ENCODE data around the gene PRPF8.

Gene PRPF8

GRCh38 chr17:1643999-1644492, 40.6 kb downstream of the PRPF8 start:
- DNase-seq: no peak

DNA sequence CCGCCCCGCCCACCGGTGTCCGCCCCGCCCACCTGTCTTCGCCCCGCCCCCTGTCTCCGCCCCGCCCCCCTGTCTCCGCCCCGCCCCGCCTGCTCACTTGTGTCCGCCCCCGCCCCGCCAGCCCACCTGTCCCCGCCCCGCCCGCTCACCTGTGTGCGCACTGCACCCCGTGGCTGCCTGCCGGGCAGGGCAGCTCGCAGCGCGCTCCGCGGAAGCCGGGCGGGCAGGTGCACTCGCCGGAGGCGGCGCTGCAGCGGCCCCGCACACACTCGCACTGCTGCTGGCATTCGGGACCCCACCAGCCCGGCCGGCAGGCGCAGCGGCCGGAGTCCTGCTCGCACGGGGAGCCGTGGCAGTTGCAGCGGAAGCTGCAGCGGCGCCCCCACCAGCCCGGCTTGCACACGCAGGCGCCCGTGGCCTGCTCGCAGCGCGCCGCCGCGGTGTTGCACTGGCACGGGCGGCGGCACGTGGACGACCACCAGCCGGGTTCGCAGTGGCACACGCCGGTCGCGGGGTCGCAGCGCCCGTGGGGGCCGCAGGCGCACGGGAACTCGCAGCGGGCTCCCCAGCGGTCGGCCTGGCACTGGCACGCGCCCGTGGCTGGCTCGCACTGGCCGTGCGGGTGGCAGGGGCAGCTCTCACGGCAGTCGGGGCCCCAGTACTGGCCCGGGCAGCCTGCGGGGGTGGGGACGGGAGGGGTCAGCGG, 41.2 kb downstream of the PRPF8 start:
- peak; percentile 40 for DNase-seq

GRCh38 chr17:1641065-1641403, 43.6 kb downstream of the PRPF8 start:
- DNase-seq: no peak

GRCh38 chr17:1640329-1641064, 44.2 kb downstream of the PRPF8 start:
- no peak for DNase-seq

DNA sequence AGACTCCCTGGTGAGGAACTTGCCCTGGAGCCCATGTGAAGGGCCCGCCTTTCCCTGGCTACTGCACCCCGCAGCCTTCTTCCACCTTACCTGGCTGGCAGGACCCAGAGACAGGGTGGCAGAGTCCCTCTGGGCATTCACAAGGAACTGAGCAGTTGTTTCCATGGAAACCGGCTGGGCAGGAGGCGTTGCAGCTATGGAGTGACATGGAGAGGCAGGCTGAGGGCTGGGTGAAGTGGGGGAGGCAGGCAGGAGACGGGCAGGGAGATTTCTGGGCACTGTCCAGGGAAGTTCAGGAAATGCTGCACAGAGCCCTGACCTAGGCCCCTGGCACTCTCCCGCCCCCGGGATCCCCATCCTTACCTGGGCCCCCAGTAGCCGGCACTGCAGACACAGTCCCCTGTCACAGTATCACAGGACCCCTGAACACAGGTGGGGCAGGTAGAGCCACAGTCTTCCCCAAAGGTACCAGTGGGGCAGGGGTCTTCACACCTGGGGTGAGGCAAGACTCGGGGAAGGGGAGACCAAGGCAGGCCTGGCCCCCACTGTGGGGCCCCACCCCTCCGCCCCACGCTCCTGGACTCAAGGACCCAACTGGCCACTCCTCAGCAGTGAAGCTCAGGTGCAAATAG, 45.0 kb downstream of the PRPF8 start:
- no peak for DNase-seq

DNA sequence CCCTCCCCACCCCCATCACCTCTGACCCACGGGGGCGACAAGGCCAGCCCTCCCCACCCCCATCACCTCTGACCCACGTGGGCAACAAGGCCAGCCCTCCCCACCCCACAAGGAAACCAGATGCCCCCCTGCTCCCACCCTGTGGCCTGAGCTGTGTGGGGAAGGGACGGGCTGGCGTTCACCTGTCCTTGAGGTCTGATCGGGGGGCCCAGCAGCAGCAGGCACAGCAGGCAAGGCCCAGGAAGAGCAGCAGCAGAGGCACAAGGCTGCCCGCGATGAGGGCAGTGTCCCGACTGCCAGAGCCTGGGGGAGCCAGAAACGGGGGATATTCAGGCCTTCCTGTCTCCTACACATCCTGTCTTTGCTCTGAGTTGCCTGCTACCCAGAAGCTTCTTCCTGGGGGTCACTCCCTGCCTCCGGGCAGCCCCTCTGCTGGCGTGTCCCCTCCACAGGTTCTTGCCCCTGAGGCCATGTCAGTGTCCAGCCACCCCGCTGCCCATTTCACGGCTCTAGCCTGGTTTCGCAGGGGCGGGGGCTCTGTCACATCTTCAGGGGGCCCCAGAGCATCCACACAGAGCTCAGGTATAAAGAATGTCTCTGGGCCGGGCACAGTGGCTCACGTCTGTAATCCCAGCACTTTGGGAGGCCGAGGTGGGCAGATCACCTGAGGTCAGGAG, 45.9 kb downstream of the PRPF8 start:
- DNase-seq: no peak

DNA sequence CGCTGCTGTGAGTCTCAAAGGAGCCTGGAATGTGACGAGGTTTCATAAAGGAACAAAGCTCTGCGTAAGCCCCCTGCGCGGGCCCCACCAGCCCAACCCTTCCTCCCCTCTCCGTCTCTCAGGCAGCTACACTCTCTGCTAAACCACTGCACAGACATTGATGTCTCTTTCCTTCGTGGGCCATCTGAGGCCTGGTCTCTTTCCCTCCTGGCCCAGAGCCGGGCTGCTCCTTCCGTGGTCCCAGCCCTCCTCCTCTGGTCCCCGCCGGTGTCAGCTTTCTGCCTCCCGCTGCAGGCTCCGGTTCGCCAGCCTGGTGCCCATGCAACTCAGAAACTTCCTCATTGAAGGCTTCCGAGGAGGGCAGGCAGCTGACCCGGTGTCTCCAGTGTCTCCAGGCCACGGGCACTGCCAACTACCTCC, 46.5 kb downstream of the PRPF8 start:
- DNase-seq: no peak

GRCh38 chr17:1636732-1637285, 47.9 kb downstream of the PRPF8 start:
- DNase-seq: no peak

DNA sequence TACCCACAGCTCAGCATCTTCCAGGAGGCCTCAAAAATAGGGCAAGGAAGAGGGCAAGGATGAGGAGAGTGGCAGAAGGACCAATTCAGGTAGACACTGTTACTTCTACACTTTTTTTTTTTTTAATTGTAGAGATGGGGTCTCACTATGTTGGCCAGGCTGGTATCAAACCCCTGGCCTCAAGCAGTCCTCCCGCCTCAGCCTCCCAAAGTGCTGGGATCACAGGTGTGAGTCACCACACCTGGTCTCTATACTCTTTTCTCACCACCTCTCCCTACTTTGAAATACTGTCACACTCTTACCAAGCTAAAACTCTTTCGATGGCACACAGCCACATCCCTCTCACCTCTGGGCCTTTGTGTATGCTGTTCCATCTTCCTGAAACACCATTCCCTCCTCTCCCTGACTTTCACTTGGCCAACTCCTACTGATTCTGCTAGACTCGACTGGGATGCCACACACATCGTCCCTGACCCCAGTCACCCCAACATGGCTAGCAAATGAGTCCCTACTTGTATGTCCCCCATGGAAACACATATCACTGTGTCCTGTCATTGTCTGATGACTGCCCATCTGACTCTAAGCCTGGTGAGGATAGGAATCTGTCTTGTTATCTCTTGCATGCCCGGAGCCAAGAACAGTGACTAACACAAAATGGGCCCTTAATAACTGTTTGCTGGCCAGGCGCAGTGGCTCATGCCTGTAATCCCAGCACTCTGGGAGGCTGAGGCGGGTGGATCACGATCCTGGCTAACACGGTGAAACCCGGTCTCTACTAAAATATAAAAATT, 48.8 kb downstream of the PRPF8 start:
- DNase-seq: no peak

DNA sequence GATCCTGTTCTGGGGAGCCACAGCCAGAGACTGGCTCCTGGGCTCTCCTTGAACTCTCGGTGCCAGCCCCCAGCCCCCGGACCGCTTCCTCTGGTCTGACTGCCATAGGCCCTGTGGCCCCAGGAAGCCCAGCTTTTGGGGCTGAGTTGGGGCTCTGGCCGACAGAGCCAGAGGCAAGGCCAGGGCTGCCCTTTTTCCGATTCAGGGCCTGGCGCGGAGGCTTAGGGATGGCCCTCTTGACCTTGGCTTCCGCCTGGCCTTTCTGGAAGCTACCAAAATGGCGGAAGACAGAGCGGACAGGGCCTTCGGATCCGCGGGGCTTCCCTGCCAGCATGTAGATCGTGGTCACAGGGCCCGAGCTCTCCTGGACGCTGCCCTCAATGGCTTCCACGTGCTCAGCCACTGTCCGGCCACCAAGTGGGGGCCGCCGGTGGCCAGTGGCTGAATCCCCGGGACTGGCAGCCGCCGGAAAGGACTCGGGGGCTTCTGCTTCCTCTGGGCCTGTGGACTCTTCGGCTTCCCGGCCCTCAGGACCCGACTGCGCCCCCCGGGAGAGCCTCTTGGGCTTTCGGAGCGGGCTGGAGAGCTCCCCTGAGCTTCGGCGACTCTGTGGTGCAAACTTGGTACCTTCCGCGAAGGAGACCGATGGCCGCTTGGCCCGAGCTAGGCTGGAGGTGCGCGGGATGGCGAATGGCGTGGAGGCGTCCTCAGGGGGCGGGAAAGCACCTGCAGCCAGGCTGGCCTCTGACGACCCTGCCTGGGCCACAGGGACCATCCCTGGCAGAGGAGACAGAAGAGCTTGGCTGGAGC, 49.6 kb downstream of the PRPF8 start:
- no peak for DNase-seq

DNA sequence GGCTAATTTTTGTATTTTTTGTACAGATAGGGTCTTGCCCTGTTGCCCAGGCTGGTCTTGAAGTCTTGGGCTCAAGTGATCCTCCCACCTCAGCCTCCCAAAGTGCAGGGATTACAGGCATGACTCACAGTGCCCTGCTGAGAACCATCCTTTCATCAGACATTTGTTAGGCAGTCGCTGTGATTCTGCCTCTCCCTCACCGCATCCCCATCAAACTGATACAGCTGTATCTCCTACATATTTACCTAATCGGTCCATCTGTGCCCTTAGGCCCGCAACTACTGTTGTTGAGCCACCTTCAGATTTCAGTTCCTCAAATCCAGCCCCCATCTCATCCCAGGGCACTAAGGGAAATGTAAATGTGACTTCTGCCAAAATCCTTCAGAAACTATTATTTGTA, 54.0 kb downstream of the PRPF8 start:
- no peak for DNase-seq

DNA sequence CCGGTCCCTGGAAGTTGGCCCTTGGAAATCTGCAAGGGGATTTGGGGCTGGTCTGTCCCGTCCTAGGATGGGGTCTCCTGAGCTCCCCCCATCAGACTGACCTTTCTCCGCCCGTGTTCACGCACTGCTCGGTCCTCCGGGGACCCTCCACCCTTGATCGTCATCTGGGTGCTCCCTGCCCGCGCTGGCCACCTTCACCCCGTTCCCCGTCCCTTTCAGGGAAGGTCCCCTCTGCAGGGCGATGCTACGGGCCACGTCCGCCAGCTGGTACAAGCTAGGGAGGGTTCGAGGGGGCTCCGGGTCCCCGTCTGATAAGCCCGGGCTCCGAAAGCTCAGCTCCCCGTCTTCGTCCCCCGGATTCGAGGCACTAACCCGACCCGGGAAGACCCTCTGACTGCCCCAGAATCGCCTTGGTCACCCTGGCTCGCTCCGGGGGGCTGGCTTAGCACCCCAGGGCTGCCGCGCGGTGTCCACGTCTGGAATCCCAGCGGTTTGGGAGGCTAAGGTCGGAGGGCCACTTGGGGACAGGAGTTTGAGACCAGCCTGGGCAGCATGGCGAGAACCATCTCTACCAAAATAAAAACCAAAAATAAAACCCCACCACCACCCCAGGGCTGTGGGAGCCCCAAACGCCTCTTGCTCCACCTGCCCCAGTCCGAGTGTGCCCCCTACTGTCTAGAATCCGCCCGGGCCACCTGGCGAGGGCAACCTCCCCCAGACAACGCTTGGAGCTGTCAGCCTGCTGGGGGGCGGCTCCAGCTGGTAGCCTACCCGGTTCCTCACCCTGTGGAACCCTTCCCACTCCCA, 55.0 kb downstream of the PRPF8 start:
- DNase-seq: peak; percentile 71

GRCh38 chr17:1628856-1629503, 55.7 kb downstream of the PRPF8 start:
- peak; percentile 92 for DNase-seq

DNA sequence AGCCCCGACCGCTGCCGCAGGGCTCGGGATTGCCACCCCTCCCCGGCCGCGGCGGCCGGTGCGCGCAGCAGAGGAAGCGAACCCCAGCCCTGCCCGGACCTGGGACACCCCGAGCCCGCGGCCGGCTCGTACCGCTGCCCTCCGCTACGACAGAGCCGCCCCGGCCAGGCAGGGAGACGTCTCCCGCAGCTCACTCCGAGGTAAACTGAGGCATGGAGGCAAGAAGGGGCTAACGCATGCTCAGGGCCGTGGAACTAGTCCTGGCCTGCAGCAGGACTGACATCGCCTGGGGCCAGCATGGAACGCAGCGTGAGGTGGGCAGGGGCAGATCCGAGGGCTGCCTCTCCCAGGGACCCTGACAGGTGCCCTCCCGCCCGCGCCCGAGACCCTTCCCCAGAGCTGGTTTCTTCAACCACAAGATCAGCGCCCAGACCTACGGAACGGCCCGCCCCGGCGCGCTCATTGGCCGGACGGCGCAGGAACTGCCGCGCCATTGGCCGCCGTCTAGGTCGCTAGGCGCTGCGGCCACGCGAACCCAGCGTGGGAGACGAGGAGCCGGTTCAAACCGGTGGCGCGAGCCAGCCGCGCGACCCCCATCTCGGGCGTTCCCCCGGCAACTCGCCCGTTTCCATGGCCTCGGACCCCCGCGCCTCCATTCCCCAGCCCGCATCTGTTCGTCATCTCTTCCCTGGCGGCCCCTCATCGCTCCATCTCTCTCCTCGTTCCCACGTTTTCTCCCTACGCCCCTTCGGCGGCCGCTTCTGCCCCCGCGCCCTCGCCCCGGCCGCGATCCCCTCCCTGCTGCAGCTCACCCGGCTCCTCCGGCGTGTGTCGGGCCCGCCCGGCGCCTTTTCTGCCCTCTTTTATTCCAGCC, 56.4 kb downstream of the PRPF8 start, which contains the start of gene SLC43A2:
Gene SLC43A2 (minus strand): TSS at position 853 of the 874 bp plus-strand sequence. CDS start 960 bp downstream, outside the sequence.
- peak; percentile 79 for DNase-seq

- peak; percentile 45 for DNase-seq
Observed at GRCh38 chr17:1627182-1627981, 57.3 kb downstream of the PRPF8 start.

DNA sequence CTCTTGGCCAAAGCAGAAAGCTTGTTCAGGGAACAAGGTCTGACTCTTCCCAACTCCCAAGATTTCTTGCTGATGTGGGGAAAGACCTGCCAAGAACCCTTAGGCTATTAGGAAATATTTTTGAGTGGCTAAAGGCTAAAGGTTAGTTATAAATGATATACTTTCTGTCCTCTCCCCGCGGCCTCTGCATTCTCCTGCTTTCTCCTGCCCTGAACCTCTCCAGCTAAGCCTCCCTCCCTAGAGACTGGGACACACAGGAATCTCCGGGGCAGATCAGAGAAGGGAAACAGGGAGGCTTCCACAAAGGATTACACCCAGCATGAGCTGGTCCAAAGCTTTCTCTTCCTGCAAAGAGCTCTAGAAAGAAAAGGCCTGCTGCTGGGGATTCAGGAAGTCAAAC, 58.3 kb downstream of the PRPF8 start:
- no peak for DNase-seq

DNA sequence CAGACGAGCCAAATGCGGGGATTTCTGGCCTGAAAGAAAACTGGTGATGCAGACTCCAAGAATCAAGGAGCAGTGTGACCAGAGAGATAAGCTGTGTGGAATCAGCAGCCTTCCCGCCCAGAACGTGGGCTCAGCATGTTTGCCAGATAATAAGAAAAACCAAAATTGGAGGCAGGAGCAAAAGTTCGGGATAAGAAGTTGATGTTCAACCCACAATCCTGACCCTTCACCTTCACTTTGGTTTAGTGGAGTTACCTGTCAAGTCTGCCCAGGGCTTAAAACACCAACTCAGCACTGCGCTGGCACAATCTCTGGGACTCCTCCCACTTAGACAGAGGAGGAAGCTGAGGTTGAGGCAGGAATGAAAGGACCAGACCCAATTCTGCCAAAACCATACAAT, 59.1 kb downstream of the PRPF8 start:
- peak; percentile 63 for DNase-seq

DNA sequence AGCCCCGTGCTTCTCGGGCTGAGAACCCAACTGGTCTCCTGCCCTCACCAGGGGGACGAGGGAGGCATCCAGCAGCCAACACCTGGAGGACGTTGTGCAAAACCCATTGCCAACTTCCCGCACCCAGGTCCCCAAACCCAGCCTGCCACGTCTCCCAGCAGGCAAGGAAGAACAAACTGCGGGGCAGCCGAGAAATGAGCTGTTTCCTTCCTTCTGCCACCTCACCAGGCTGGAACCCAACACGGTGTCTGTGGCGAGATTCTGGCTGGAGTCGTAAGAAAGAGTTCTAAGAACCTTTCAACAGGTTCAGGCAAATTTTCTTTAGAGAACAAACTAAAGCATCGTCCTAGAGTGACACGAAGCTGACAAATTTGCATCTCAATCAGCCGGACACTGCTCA, 59.6 kb downstream of the PRPF8 start:
- no peak for DNase-seq
